RWPE1 (cell line): ENCODE data around the gene ABCG4.

Source experiments
- CTCF ChIA-PET: fragments of 350-600 bp; sonication (Branson Sonifier 250); formaldehyde crosslinking; extraction: SDS; loops from one replicate; lab custom pipeline; 2021; lab: Yijun Ruan, JAX
- POLR2A ChIA-PET: fragments of 400-600 bp; formaldehyde crosslinking; extraction: SDS; loops from one replicate; lab custom pipeline; 2020; ENCODE audit warnings: antibody characterized with exemption; ENCODE audit not compliant: low non-redundant PET; lab: Yijun Ruan, JAX
- DNase-seq: peaks from one replicate; pipeline ENCODE4 v3.0.0; 2012; ENCODE audit warnings: low spot score
- H3K27ac ChIP-seq: fragments of 450-650 bp; 2 replicates; pipeline ENCODE4 v1.5.1; 2017
- CTCF ChIP-seq: fragments of 450-650 bp; conservative IDR thresholded peaks from 2 replicates; pipeline ENCODE4 v1.5.1; 2017; ENCODE audit warnings: low read depth, mild to moderate bottlenecking

The ABCG4 gene

DNA sequence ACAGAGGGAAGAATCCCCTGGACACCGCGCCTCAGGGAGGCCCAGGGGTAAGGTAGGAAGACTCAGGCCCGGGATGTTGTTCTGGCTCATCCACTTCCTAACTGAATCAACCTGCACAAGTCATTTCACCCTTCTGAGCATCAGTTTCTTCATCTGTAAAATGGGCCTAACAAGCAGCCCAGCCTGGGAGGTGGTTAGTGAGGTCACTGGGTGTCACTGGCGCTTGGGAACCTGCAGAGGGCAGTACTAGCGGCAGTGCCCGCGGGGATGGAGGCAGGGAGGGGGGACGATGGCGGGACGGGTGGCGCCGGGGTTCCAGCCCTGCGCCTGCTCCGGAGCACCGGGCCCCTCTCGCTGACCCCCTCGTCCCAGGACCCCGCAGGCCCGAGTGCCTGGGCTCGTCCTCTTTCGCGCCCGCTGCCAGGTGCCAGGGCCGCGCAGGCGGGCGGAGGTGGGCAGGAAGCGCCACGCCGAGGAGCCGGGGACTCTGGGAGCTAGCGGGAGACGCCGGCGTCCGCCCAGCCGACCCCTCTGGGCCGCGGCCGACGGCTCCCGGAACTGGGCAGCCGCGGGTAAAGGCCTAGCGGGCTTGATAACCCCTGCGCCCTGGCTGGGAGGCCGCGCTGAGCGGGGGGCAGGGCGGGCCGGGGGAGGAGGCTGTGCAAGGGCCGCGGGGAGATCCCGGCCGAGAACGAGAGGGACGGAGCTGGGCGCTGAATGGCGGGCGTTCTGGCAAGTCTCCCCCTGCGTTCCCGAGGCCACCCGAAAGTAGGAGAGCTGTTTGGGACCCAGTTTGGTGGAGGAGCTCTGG, 19.8 kb downstream of the ABCG4 start, which contains the start of gene NLRX1:
Gene NLRX1 (plus strand): TSS at position 255 of the 811 bp plus-strand sequence. CDS start 2,679 bp downstream, outside the sequence.
- peak; percentile 93 for TF ChIP-seq CTCF
- POLR2A ChIA-PET = interaction anchor here (0.5 kb wide), 2 partner anchors 16 to 21 kb away, joined by 3 read pairs; no protein-coding TSS in a partner anchor
- CTCF ChIA-PET = interaction anchor here (0.6 to 1.4 kb wide), 4 partner anchors 9 to 26 kb away, joined by 3 to 6 read pairs (median 4); no protein-coding TSS in a partner anchor
- H3K27ac ChIP-seq = peak within 1 kb of the TSS; percentile 91
- peak; percentile 82 for DNase-seq

DNA sequence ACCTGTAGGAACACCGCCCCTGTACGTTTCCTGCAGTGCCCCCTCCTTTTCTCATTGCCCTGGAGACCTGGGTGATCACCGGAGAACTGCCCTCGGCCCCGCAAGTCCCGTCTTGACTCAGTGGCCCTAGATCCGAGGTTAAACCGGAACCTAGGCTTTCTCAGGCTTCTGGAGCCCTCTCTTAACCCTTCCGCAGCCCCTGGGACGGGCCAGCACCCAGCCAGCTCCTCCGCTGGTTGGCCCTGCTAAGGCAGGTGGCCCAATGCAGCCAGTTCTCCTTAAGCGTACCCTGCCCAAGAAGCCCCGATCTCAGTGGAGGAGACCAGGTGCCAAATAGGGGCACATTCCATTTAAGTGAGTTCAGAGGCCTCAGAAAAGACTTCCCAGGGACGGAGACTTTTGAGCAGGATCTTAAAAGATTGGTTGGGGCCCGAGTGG, 20.4 kb downstream of the ABCG4 start:
- CTCF ChIA-PET = interaction anchor here (0.6 to 1.4 kb wide), 4 partner anchors 9 to 26 kb away, joined by 3 to 6 read pairs (median 4); no protein-coding TSS in a partner anchor
- no peak for TF ChIP-seq CTCF
- DNase-seq = peak; percentile 57
- H3K27ac ChIP-seq = peak overlapping the region; percentile 91
- POLR2A ChIA-PET = interaction anchor here (0.5 to 0.9 kb wide), 3 partner anchors 16 to 67 kb away, joined by 3 read pairs; no protein-coding TSS in a partner anchor

DNA sequence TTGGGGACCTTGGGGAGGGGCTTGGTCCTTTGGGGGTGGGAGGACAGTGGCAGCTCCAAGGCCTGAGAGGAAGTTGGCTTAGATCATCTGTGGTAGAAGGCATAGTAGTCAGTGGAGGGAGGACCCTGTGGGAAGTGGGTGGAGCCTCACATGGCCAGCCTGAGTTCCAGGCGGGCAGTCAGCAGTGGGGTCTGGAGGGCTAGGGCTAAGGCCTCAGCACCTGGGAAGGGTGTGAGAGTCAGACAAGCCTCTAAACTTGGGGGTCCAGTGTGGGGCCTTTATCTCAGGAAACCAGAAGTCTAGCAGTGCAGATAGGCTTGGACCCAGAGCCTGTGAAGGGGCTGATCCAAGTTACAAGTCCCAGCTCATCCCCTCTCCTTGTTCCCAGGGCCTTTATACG, 23.7 kb downstream of the ABCG4 start:
- H3K27ac ChIP-seq = 0 out of 2 replicates have a peak overlapping the region, but pooled peaks have one; percentile 6
- POLR2A ChIA-PET = no interaction called here
- no peak for DNase-seq
- CTCF ChIA-PET = no interaction called here
- TF ChIP-seq CTCF = no peak

DNA sequence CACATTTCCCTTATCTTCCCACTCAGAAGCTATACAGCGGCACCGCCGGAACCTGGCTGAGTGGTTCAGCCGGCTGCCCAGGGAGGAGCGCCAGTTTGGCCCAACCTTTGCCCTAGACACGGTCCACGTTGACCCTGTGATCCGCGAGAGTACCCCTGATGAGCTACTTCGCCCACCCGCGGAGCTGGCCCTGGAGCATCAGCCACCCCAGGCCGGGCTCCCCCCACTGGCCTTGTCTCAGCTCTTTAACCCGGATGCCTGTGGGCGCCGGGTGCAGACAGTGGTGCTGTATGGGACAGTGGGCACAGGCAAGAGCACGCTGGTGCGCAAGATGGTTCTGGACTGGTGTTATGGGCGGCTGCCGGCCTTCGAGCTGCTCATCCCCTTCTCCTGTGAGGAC, 24.6 kb downstream of the ABCG4 start:
- no peak for TF ChIP-seq CTCF
- ChIA-PET CTCF (interaction anchor here (0.8 kb wide), 2 partner anchors 28 to 164 kb away, joined by 3 read pairs; no protein-coding TSS in a partner anchor), POLR2A (no interaction called here)
- no peak for DNase-seq
- no peak overlapping the region for H3K27ac ChIP-seq

DNA sequence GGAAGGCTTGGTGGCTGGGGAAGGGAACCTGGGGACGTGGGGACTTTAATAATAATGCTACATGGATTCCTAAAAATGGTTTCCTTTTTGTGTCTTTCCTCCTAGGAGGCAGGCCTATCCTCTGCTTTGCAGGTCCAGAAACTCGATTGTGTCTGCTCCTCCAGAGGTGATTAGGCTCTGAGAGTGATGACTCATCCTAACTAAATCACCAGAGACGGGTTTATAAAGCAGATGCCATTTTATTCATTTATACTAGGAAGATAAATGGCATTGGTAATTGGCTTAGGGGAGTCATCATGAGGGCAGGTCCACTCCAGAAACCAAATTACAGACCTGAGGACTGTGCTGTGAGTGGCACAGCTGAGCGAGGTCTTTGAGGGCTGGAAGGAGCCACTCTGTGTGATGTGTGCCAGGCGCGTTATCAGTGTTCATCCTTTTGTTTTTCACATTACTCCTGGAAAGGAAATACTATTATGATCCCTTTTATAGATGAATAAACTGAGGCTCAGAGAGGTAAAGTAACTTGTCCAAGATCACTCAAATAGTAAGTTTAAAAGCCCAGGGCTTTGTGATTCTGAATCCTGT, 26.7 kb downstream of the ABCG4 start:
- ChIA-PET POLR2A (no interaction called here), CTCF (interaction anchor here (0.6 kb wide), 2 partner anchors 9 to 1061 kb away, joined by 4 to 5 read pairs; no protein-coding TSS in a partner anchor)
- no peak for TF ChIP-seq CTCF
- H3K27ac ChIP-seq = peak overlapping the region; percentile 46; the same call in 1 of the 2 replicates
- peak; percentile 36 for DNase-seq

DNA sequence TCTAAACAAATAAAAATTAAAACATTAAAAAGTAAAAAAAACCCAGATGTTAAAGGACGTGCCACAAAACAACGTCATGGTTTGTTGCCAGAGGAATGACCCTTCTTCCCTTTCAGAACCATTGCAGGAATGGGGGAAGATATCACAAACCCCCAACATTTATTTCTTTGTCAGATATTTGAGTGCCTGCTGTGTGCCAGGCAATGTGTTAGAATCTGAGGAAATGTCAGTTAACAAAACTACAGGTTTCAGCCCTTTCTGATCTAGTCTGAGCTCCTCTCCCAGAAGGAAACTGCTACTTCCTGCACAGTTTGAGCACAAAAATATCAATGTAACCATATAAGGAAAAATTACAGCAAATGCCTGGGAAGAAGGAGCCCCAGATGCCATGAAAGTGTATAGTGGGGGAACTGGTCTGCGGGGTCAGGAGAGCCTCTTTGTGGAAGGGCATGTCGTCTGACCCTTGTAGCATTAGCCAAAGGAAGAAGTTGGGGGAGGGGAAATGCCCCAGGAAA, 29.4 kb downstream of the ABCG4 start:
- ChIA-PET POLR2A (interaction anchor here (0.5 kb wide), 1 partner anchor 93 kb away, joined by 8 read pairs; no protein-coding TSS in a partner anchor), CTCF (no interaction called here)
- no peak for DNase-seq
- no peak for TF ChIP-seq CTCF
- H3K27ac ChIP-seq = no peak overlapping the region
